NCI-H2196 (cell line): ENCODE data around the gene SPNS1.
"Not testable (repeated sequence)": the region's sequence is repeated elsewhere in the genome, so short reads cannot be mapped to it uniquely, and the experiment has no call there.

Experiments
- DNase-seq: peaks from one replicate; lab custom pipeline; 2025; ENCODE audit not compliant: unreplicated experiment; lab: John Stamatoyannopoulos, UW

The SPNS1 gene

DNA sequence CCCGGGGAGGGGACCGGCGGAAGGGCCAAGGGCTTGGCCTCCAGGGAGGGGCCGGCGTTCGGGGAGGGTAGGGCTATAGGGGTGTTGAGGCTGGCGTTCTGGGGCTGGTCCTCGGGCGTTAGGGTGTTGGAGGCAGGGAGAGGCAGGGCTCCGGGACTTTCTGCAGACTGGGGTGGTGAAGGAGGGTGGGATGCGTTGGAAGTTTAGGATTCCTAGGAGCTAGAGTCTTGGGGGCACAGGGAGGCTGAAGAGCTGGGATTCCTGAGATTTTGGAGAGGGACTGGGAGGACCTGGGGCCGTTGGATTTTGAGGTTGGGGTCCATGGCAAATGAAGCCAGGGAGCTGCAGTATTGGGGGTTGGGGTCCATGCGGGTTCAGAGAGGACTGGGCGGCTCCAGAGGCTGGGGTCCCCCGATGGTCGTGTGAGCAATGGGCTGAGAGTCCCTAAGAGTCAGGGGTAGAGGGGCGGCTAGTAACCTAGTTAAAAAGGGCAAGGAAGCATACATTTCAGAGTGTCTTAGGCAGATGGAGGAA is 23.1 kb upstream of the SPNS1 start:
- DNase-seq, result no peak

DNA sequence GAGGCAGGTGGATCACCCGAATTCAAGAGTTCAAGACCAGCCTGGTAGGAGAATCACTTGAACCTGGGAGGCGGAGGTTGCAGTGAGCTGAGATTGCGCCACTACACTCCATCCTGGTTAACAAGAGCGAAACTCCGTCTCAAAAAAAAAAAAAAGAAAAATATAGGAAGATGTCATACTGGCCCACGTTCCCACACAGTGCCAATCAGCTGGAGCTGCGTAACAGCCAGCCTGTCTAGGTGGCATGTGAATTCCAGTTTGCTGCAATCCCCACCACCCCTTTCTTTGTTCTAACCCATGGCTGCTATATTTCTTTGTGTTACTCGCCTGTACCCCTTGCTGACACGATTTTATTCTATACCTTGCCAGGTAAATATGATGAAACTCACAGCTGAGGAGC is 16.4 kb upstream of the SPNS1 start:
- DNase-seq, result no peak

DNA sequence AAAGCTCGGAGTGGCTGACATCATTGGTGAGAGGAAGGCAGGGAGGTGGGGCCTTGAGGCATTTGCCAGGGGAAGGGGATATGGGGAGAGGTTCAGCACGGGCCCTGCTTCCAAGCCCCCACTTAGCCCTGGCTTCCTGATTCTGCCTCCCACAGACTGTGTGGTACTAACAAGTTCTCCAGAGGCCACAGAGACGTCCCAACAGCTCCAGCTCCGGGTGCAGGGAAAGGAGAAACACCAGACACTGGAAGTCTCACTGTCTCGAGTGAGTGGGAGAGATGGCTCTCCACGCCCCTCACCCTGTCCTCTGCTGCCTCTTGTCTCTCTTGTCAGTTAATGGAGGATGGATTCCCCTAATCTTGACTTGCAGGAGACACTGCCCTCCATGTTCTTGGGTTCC is 15.7 kb upstream of the SPNS1 start:
- no peak for DNase-seq

DNA sequence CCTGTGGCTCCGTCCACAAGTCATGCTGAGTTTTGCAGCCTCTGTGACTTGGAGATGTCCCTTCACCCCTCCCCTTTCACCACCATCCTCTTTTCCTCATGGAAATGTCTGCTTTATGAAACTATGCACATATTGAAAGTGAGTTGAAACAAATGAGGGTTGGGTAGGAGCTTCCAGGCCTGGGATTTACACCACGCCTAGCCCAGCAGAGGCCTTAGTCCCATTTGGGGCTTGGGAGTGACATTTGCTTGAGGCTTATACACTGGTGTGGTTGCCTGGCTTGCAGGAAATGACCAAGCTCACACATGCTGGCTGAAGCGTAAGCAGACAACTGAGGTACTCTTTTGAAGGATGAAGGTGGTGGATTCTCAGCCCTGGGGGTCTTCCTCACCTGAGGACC is 10.5 kb upstream of the SPNS1 start:
- no peak for DNase-seq

DNA sequence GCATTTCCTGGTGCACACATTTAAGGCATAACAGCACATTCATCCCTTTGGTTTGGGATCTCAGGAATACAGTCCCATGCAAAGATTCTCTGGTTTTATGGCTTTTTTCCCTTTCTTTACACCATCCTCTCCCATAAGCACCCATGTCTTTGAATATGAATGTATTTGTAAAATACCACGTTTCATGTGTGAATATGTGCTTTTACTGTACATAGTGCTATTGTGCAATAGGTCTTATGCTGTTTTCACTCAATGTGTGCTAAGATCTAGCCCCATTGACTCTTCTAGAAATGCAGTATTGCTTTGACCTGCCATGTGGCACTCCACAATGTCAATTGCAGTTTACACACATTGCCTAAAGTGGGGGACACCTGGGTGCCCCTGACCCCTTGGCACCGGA is 10.1 kb upstream of the SPNS1 start:
- DNase-seq, result no peak

DNA sequence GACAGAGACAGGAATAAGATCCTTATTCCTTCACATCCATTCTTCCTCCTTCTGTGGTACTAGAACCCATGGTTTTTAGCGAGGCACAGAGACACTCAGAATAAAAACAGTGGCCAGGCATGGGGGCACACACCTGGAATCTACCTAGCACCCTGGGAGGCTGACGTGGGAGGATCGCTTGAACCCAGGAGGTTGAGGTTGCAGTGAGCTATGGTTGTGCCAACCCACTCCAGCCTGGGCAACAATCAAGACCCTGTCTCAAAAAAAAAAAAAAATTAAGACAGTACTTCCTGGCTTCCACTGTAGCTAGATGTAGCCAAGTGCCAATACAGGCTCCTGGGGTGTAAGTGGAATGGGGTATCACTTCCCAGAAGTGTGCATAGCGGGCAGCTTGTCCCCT is 7.4 kb upstream of the SPNS1 start:
- DNase-seq, result no peak

DNA sequence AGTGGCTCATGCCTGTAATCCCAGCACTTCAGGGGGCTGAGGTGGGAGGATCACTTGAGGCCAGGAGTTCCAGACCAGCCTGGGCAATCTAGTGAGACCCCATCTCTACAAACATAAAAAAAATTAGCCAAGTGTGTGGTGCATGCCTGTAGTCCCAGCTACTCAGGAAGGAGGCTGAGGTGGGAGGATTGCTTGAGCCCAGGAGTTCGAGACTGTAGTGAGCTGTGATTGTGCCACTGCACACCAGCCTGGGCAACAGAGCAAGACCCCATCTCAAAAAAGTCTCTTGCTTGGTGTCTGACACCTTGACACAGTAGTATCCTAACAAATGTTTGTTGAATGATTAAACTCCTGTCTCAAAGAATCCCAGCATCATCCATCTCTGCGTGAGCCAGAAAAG is 4.9 kb upstream of the SPNS1 start:
- DNase-seq, result not testable (repeated sequence)

DNA sequence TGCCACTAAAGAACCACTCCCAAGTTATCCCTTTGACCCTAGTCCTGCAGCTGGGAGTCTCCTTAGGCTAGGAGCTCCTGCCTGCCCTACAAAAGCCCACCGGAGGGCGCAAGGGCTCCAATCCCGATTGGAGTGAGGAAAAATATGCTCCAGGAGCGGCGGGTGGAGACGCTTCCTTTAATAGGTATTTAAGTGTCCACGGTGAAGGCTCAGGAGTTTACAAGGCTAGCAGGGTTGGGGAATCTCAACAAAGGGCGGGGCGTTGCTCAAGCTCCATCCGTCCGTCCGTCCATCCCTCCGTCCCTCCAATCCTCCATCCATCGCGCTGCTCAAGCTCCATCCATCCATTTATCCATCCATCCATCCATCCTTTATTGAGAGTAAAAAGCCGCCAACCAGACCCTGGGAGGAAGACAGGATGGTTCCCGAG is 556 bp upstream of the SPNS1 start:
- peak; percentile 64 for DNase-seq

DNA sequence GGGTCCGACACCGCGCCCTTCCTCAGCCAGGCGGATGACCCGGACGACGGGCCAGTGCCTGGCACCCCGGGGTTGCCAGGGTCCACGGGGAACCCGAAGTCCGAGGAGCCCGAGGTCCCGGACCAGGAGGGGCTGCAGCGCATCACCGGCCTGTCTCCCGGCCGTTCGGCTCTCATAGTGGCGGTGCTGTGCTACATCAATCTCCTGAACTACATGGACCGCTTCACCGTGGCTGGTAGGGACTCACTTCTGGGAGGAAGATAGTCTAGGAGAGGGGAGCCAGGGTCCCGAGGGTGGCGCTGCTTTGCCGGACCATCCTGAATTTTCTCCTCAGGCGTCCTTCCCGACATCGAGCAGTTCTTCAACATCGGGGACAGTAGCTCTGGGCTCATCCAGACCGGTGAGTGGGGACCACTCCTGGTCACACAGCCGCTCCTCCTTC is 601 bp downstream of the SPNS1 start:
- no peak for DNase-seq

DNA sequence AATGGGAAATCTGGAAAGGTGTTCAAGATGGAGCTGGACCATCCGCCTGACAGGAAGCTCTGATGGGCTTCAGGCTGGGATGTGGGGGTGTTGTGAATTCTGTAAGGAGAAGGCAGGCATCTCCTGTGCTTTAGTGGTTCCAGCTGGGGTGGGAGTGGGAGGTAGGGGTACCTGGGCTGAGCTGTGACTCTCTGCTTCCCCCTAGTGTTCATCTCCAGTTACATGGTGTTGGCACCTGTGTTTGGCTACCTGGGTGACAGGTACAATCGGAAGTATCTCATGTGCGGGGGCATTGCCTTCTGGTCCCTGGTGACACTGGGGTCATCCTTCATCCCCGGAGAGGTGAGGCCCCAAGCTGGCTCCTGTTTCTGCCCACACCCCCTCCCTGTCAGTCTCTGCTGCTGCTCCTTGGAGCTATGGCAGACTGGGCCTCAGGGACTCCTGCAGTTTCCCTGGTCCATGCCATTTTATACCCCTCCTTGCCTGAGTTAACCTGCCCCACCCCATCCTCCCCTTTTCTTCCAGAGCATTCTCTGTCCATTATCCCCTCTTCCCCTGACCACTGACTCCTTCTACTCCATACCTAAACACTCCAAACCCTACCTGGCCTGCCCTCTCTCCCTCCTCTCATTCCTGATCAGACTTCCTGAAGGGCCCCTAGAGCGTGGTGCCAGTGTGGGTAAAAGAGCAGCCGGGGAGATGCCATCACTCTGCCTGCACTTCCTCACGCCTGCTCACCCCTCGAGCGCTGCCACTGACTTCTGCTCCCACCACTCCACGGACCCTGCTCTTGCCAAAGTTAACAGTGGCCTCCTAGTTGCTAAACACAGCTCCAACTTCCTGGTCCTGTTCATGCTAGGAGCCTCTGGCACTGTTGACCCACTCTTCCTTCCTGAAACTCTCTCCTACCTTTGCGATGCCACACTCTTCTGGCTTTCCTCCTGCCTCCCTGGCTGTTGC is 3.4 kb downstream of the SPNS1 start:
- DNase-seq, result peak; percentile 30

DNA sequence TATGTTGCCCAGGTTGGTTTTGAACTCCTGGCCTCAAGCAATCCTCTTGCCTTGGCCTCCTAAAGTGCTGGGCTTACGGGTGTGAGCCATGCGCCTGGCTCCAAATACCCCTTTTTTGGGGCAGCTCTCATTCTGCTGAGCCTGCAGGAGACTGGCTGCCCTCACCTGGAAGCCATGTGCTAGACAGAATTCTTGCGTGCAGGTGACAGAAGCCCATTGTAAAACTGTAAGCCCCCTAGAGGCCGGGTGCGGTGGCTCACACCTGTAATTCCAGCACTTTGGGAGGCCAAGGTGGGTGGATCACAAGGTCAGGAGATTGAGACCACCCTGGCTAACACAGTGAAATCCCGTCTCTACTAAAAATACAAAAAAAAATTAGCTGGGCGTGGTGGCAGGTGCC is 5.8 kb downstream of the SPNS1 start:
- DNase-seq, result not testable (repeated sequence)

DNA sequence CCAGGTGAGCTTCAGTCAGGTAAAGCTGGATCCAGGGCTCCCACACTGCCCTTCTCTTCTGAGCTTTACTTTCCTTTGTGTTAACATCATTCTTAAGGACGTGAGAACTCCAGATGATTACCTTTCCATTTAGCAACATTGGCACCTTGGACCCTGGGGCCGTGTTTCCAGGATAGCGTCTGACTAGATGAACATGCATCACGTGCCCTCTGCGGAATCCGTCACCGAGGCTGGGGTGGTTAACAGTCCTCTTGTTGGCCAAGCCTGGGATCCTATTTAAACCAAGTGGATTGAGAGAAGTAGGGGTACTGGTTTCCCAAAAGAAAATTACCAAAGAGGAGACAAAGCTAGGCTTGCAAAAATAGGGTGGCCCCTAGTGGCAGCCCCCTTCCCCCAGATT is 6.4 kb downstream of the SPNS1 start:
- no peak for DNase-seq

DNA sequence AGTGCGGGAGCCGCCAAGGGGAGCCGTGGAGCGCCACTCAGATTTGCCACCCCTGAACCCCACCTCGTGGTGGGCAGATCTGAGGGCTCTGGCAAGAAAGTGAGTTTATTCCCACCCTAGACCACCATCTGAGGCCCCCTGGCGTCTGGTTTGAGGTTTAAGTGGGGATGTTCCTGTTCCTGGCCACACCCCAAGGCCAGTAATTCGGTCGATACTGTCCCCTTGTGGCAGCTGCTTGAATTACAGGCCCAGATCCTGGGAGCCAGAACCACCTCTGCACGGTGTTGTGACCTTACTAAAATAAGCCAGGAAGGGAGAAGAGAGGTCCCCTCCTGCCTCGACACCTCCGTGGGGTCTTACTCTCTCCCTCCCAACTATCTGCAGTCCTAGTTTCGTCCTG is 6.9 kb downstream of the SPNS1 start:
- DNase-seq, result no peak

DNA sequence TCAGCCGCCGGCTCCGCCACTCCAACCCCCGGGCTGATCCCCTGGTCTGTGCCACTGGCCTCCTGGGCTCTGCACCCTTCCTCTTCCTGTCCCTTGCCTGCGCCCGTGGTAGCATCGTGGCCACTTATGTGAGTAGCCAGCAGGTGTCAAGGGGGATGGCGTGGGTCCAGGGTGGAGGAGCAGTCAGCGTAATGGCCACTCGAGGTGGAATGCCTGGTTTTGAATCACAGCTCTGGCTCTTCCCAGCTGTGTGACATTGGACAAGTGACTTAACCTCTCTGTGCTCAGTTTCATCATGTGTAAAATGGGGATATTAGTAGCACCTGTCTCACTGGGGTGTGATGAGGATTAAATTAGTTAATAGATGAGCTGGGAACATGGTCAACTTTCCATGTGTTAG is 7.8 kb downstream of the SPNS1 start:
- DNase-seq, result no peak

DNA sequence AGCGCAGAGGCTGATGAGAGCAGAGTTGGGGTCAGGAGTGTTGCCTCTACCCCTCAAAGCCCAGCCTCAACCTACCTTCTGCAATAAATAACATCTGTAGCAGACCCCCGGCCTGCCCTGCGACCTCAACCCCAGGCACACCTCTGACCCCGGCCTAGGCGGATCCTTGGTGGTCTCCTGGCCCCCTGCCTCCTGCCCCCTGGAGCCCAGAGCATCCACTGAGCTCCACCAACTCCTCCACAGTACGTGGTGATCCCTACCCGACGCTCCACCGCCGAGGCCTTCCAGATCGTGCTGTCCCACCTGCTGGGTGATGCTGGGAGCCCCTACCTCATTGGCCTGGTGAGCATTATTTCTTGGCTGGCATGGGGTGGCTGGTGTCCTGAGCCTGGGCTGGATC is 8.4 kb downstream of the SPNS1 start:
- DNase-seq, result no peak

DNA sequence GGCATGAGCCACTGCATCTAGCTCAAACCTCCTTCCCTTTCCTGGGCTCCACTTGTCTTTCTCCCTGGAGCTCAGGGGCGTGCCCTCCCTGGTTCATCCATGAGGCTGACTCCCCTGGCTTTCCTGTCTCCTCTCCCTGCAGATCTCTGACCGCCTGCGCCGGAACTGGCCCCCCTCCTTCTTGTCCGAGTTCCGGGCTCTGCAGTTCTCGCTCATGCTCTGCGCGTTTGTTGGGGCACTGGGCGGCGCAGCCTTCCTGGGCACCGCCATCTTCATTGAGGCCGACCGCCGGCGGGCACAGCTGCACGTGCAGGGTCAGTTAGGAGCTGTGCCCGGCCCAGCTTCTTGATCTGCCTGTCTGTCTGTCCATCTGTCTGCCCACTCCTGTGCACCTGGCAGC is 9.1 kb downstream of the SPNS1 start:
- peak; percentile 78 for DNase-seq

DNA sequence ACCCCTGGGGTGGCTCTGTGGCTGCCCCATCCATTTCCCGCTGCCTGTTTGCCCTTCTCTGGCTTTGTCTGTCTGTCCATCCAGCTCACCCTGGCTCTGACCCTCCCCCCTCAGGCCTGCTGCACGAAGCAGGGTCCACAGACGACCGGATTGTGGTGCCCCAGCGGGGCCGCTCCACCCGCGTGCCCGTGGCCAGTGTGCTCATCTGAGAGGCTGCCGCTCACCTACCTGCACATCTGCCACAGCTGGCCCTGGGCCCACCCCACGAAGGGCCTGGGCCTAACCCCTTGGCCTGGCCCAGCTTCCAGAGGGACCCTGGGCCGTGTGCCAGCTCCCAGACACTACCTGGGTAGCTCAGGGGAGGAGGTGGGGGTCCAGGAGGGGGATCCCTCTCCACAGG is 9.5 kb downstream of the SPNS1 start:
- no peak for DNase-seq

DNA sequence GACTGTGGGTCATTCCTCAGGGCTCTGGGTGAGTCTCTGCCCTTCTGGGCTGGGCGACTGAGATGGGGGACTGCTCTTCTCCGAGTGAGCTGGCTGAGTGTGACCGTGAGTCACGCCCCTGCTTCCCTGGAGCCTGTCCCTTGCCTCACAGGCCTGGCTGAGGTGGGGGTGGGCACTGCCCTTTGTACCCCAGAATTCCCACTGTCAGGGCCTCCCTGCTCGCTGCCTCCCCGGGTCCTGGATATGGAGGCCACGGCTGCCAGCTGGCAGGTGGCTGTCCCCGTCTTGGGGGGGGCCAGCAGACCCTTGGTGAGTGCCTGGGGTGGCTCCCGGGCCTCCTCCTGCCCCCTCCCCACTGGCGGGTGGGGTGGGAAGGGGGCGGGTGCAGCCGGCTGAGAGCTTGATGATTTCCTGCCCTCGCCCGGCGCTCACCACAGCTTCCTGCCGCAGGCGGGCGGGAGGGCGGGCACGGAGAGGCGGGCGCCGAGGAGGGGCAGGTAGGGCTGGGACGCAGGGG is 10.1 kb downstream of the SPNS1 start, which contains the start of gene LAT:
LAT (plus strand) TSS at position 434 of the 517 bp plus-strand sequence. CDS start 366 bp downstream, outside the sequence.
- peak; percentile 55 for DNase-seq

DNA sequence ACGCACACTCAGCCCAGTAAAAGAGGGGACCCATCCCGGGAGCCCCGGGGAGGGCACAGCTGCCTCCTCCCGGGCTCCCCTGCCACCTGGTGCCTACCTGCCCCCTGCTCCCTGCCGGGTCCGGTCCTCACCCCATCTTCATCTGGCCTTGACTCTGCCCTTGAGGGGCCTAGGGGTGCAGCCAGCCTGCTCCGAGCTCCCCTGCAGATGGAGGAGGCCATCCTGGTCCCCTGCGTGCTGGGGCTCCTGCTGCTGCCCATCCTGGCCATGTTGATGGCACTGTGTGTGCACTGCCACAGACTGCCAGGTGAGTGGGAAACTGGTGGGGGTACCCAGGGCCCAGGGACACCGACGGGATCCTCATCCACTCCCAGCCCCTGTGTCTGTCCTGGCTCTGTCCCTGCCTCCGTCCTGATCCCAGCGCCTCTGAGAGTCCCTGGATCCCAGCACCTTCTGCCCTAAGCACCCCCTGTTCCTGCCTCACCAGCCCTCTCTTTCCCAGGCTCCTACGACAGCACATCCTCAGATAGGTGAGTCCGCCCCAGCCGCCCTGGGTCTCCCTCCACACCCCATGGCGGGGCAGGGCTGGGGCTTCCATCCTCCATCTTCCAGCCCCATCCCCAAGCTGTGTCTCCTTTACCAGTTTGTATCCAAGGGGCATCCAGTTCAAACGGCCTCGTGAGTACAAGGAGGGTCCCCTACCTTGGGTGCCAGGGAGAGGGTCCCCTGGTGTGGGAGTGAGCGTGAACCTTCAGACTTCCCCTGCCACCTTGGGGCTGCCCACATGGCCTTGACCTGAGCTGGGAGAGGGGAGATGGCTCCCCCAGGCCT is 10.8 kb downstream of the SPNS1 start:
- no peak for DNase-seq

DNA sequence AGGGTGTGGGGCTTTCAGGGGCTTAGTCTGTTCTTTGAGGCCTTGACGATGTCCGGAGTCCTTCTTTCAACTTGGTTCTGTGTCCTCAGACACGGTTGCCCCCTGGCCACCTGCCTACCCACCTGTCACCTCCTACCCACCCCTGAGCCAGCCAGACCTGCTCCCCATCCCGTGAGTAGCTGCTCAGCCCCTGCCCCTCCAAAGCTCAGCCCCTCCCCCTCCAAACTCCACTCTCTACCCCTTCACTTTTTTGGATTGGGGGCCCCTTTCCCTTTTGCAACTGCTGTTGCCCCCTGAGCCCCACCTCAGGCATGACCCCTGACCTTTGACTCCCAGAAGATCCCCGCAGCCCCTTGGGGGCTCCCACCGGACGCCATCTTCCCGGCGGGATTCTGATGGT is 11.5 kb downstream of the SPNS1 start:
- no peak for DNase-seq

DNA sequence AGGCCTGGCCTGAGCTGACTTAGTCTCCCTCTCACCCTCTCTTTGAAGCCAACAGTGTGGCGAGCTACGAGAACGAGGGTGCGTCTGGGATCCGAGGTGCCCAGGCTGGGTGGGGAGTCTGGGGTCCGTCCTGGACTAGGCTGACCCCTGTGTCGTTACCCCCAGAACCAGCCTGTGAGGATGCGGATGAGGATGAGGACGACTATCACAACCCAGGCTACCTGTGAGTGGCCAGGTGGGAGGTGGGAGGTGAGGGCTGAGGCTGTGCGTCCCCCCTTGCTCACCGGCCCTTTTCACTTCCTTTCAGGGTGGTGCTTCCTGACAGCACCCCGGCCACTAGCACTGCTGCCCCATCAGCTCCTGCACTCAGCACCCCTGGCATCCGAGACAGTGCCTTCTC is 11.9 kb downstream of the SPNS1 start:
- no peak for DNase-seq
